NCI-H2227 (cell line): Measurements from ENCODE around the gene GPR158.
A peak's percentile ranks its signal among the peaks of the same experiment; 100 is the strongest.
"Not testable (repeated sequence)": the region's sequence is repeated elsewhere in the genome, so short reads cannot be mapped to it uniquely, and the experiment has no call there.

ENCODE experiments used
- DNase-seq: peaks from one replicate; lab custom pipeline; 2025; ENCODE audit not compliant: unreplicated experiment; lab: John Stamatoyannopoulos, UW

The GPR158 gene

GRCh38 chr10:25174461-25175230 is at the start of gene GPR158:
GPR158 (plus strand) TSS chr10:25175001; CDS start chr10:25175421, 420 bp downstream.
- DNase-seq, result peak; percentile 93

- DNase-seq, result peak; percentile 84
Measured at GRCh38 chr10:25125201-25125611, 49.6 kb upstream of the GPR158 start.

GRCh38 chr10:25129592-25129991 is 45.2 kb upstream of the GPR158 start:
- no peak for DNase-seq

GRCh38 chr10:25130906-25131305 is 43.9 kb upstream of the GPR158 start:
- DNase-seq, result no peak

GRCh38 chr10:25142116-25142864 is 32.5 kb upstream of the GPR158 start:
- no peak for DNase-seq

- no peak for DNase-seq
Measured at GRCh38 chr10:25157650-25158049, 17.2 kb upstream of the GPR158 start.

- DNase-seq, result no peak
Measured at GRCh38 chr10:25159591-25159990, 15.2 kb upstream of the GPR158 start.

- DNase-seq, result no peak
Measured at GRCh38 chr10:25162391-25162790, 12.4 kb upstream of the GPR158 start.

GRCh38 chr10:25163464-25163863 is 11.3 kb upstream of the GPR158 start:
- not testable (repeated sequence) for DNase-seq

GRCh38 chr10:25169740-25170139 is 5.1 kb upstream of the GPR158 start:
- DNase-seq, result no peak

- DNase-seq, result no peak
Measured at GRCh38 chr10:25170627-25171026, 4.2 kb upstream of the GPR158 start.

- DNase-seq, result peak; percentile 46
Measured at GRCh38 chr10:25175527-25176420, 973 bp downstream of the GPR158 start.

GRCh38 chr10:25176421-25176968 is 1.7 kb downstream of the GPR158 start:
- DNase-seq, result peak; percentile 46

GRCh38 chr10:25177093-25177753 is 2.4 kb downstream of the GPR158 start:
- DNase-seq, result no peak

GRCh38 chr10:25177754-25178135 is 2.9 kb downstream of the GPR158 start:
- no peak for DNase-seq

- DNase-seq, result no peak
Measured at GRCh38 chr10:25178411-25178810, 3.6 kb downstream of the GPR158 start.

GRCh38 chr10:25180801-25181200 is 6.0 kb downstream of the GPR158 start:
- no peak for DNase-seq

GRCh38 chr10:25182636-25183035 is 7.8 kb downstream of the GPR158 start:
- DNase-seq, result no peak

- DNase-seq, result no peak
Measured at GRCh38 chr10:25191162-25191895, 16.5 kb downstream of the GPR158 start.

- no peak for DNase-seq
Measured at GRCh38 chr10:25198151-25198550, 23.4 kb downstream of the GPR158 start.
